Left renal cortex interstitium (tissue), 4 donors: ENCODE results near the gene FBL. TPM values are rescaled to one million over a fixed set of nuclear protein-coding genes. Genes with fewer than 3 reads are reported as not detected.
"Not testable (repeated sequence)": the region's sequence is repeated elsewhere in the genome, so short reads cannot be mapped to it uniquely, and the experiment has no call there.

ENCODE experiments used
- DNase-seq, 4 donors: peaks; one replicate each; pipeline ENCODE4 v3.0.0-alpha.2; 2013; ENCODE audit warnings: low read depth in 4 of 4, low spot score in 2 of 4, missing footprints in 1 of 4
- polyA plus RNA-seq, 4 donors: library from polyadenylated mRNA; unstranded; fragments of 120-200 nt; gene quantifications; one replicate each; pipeline ENCODE4 v1.2.1, GENCODE V29; 2013; ENCODE audit not compliant: insufficient read length in 4 of 4

The FBL gene
- polyA plus RNA-seq, 4 donors = 328 to 352 (median 339) TPM

GRCh38 chr19:39877488-39877887 is 31.3 kb upstream of the FBL start:
- not testable (repeated sequence) for DNase-seq

GRCh38 chr19:39876486-39876885 is 30.3 kb upstream of the FBL start:
- DNase-seq = not testable (repeated sequence)

- DNase-seq = not testable (repeated sequence)
Measured at GRCh38 chr19:39875401-39875864, 29.3 kb upstream of the FBL start.

GRCh38 chr19:39874404-39874803 is 28.2 kb upstream of the FBL start:
- DNase-seq = no peak

- no peak for DNase-seq
Measured at GRCh38 chr19:39873385-39873784, 27.2 kb upstream of the FBL start.

- DNase-seq = no peak
Measured at GRCh38 chr19:39871886-39872866, 26.0 kb upstream of the FBL start.

- no peak for DNase-seq
Measured at GRCh38 chr19:39871362-39871761, 25.2 kb upstream of the FBL start.

- DNase-seq = no peak
Measured at GRCh38 chr19:39870171-39870971, 24.2 kb upstream of the FBL start.

GRCh38 chr19:39867952-39868351 is 21.8 kb upstream of the FBL start:
- no peak for DNase-seq

- no peak for DNase-seq
Measured at GRCh38 chr19:39867133-39867532, 21.0 kb upstream of the FBL start.

- no peak for DNase-seq
Measured at GRCh38 chr19:39865953-39866352, 19.8 kb upstream of the FBL start.

- DNase-seq = no peak
Measured at GRCh38 chr19:39865186-39865585, 19.0 kb upstream of the FBL start.

- DNase-seq = no peak
Measured at GRCh38 chr19:39864118-39864517, 17.9 kb upstream of the FBL start.

GRCh38 chr19:39858541-39858940 is 12.4 kb upstream of the FBL start:
- DNase-seq = no peak

- DNase-seq = no peak
Measured at GRCh38 chr19:39852882-39853281, 6.7 kb upstream of the FBL start.

- DNase-seq = no peak
Measured at GRCh38 chr19:39850892-39851291, 4.7 kb upstream of the FBL start.

GRCh38 chr19:39848392-39848791 is 2.2 kb upstream of the FBL start:
- DNase-seq = no peak

GRCh38 chr19:39847525-39847924 is 1.3 kb upstream of the FBL start:
- DNase-seq = no peak

- peak in 1 of 4 donors; percentile 43 for DNase-seq
Measured at GRCh38 chr19:39846678-39847486, 703 bp upstream of the FBL start.

GRCh38 chr19:39845584-39845932 is 621 bp downstream of the FBL start:
- DNase-seq = peak in 1 of 4 donors; percentile 12

- no peak for DNase-seq
Measured at GRCh38 chr19:39845172-39845571, 1.0 kb downstream of the FBL start.
